ENCODE measurements around the gene TBC1D9.

DNA sequence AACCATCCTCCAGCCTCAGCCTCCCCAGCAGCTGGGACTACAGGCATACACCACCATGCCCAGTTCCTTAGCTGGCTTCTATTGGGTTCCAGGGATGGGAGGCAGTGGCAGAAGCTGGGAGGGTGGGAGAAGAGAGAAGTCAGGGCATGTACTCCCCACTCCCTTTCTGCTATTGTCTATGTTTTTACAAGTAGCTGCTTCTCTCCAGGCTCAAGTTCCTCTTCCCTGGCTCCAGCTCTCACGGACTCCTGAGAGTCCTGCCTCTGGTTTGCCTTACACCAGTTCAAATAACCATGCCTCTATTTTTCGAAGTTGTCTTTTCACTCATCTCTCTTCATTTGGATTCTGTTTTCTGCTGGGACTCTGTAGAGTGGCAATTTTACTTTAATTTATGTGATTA lies 2.9 kb downstream of the TBC1D9 start:
- TF ChIP-seq, protein P1, sequence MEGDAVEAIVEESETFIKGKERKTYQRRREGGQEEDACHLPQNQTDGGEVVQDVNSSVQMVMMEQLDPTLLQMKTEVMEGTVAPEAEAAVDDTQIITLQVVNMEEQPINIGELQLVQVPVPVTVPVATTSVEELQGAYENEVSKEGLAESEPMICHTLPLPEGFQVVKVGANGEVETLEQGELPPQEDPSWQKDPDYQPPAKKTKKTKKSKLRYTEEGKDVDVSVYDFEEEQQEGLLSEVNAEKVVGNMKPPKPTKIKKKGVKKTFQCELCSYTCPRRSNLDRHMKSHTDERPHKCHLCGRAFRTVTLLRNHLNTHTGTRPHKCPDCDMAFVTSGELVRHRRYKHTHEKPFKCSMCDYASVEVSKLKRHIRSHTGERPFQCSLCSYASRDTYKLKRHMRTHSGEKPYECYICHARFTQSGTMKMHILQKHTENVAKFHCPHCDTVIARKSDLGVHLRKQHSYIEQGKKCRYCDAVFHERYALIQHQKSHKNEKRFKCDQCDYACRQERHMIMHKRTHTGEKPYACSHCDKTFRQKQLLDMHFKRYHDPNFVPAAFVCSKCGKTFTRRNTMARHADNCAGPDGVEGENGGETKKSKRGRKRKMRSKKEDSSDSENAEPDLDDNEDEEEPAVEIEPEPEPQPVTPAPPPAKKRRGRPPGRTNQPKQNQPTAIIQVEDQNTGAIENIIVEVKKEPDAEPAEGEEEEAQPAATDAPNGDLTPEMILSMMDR (IDR thresholded peaks at IDR 0.05): no peak
- TF ChIP-seq EZH2 (IDR thresholded peaks at IDR 0.05; ENCODE audit: borderline replicate concordance, insufficient read depth, low read depth, low read length, poor library complexity, severe bottlenecking): no peak

All from B cell (primary cell).